ENCODE results near the gene TNS1. TPM values are rescaled to one million over a fixed set of nuclear protein-coding genes. Genes with fewer than 3 reads are reported as not detected.

Gene TNS1
- total RNA-seq, 1 experiment from 2014 or later, result 4.5 TPM

DNA sequence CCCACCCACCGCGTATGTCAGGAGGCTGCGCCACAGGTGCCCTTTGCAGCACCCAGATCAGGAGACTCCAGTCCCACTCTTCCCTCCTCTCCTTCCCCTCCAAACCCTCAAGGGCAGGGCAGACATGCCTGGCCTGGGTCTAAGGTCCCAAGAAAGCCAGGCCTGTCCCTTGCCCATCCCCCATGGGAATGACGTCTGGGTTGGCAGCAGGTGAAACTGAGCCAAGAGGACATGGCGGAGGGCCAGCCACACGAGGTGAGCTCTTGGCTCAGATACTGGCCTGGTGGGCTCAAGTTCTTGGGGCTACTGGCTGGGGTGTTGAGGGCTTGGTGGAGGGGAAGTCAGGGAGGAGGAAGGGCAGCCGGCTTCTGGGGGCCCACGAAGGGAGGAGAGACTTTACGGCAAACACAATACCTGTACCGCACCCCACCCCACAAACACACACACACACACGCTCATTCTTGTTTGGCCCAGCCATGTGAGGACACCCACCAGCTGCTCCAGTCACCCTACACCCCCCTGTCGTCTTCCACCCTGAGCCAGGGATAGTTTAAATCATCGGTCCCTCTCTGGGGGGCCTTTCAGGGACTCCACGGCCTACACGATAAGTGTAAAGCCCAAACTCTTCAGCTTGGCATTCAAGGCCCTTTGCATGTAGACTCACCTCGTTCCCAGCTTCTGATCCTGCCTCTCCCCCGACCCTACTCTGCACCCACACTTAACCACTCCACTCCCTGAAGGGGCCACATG is 24.1 kb upstream of the TNS1 start:
- no peak for ATAC-seq
- H3K4me1 Mint-ChIP-seq, result peaks cover 17% of the 10 kb centered on the region
- no peaks in the 10 kb centered on the region for H3K9me3 Mint-ChIP-seq
- ChIA-PET CTCF (interaction anchor here (1.6 kb wide), 1 partner anchor 33 kb away, joined by 10 read pairs; no protein-coding TSS in a partner anchor), POLR2A (no interaction called here)
- TF ChIP-seq, protein P1, sequence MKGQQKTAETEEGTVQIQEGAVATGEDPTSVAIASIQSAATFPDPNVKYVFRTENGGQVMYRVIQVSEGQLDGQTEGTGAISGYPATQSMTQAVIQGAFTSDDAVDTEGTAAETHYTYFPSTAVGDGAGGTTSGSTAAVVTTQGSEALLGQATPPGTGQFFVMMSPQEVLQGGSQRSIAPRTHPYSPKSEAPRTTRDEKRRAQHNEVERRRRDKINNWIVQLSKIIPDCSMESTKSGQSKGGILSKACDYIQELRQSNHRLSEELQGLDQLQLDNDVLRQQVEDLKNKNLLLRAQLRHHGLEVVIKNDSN (CRISPR knock-in tag; IDR thresholded peaks at IDR 0.05), result no peak
- TF ChIP-seq JAZF1 (CRISPR knock-in tag; IDR thresholded peaks at IDR 0.05), result no peak
- no peak overlapping the region for H3K27ac Mint-ChIP-seq
- peaks cover 2% of the 10 kb centered on the region; the same call in 1 of the 2 replicates for H3K27me3 Mint-ChIP-seq (ENCODE audit: low read depth)
- H3K36me3 Mint-ChIP-seq, result no peaks in the 10 kb centered on the region
- DNase-seq (ENCODE audit: low spot score), result peak; percentile 8
- no peak overlapping the region for H3K4me3 Mint-ChIP-seq

DNA sequence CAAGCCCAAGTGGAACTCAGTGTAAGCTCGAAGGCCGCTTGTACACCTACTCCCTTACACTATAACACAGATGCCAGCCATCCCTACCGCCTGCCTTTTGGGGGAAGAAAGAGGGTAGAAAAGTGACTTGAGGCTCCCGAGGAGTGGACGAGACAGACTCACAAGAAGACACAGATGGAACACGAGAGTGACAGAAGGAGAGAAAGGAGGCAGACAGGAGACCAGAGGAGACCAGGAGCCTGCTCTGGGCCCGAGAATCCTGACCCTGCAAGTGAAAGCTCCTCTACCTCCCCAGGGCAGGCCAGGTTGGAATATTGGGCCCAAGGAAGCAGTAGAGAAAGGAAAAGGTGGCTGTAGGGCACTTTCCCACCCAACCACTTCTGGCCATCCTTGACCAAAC is 23.4 kb upstream of the TNS1 start:
- Mint-ChIP-seq H3K4me1 (peaks cover 21% of the 10 kb centered on the region), H3K27me3 (ENCODE audit: low read depth) (peaks cover 2% of the 10 kb centered on the region; the same call in 1 of the 2 replicates), H3K4me3 (no peak overlapping the region), H3K9me3 (no peaks in the 10 kb centered on the region), H3K36me3 (no peaks in the 10 kb centered on the region), H3K27ac (no peak overlapping the region)
- CTCF ChIA-PET, result interaction anchor here (1.0 to 4.6 kb wide), 3 partner anchors 32 to 241 kb away, joined by 4 to 12 read pairs (median 10); no protein-coding TSS in a partner anchor
- no peak for TF ChIP-seq ZNF416 (CRISPR knock-in tag; IDR thresholded peaks at IDR 0.05)
- DNase-seq (ENCODE audit: low spot score), result peak; percentile 5
- POLR2A ChIA-PET, result no interaction called here
- ATAC-seq, result no peak

DNA sequence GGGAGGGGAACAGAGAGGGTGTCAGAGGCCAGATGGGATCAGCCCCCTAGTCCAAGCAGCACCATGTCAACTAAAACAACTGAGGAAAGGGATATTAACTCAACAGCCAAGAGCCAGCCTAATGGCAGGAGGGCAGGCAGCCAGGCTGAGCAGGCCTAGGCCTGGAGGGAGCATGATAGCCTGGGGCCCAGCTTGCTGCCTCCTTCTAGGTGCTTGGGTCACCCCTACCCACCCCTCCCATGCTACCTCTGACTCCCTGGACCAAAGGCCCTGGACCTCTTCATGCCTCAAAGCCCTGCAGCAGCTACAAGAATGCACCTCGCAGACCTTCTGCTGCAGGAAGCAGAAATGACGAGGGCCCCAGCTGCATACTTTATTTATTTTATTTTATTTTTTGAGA is 22.1 kb upstream of the TNS1 start:
- no peak for TF ChIP-seq SOX15 (CRISPR knock-in tag; IDR thresholded peaks at IDR 0.05)
- no peak for TF ChIP-seq ZNF121 (CRISPR knock-in tag; IDR thresholded peaks at IDR 0.05)
- no peak for TF ChIP-seq GABPB1 (CRISPR knock-in tag; IDR thresholded peaks at IDR 0.05)
- TF ChIP-seq TCF7 (CRISPR knock-in tag; IDR thresholded peaks at IDR 0.05; ENCODE audit: low read depth), result no peak
- Mint-ChIP-seq H3K9me3 (no peaks in the 10 kb centered on the region), H3K36me3 (no peaks in the 10 kb centered on the region), H3K4me1 (peaks cover 21% of the 10 kb centered on the region), H3K27me3 (ENCODE audit: low read depth) (peaks cover 2% of the 10 kb centered on the region; the same call in 1 of the 2 replicates), H3K27ac (no peak overlapping the region; the same call in 1 of the 2 replicates), H3K4me3 (no peak overlapping the region)
- DNase-seq (ENCODE audit: low spot score), result no peak
- no peak for ATAC-seq
- POLR2A ChIA-PET, result no interaction called here
- CTCF ChIA-PET, result interaction anchor here (0.5 to 4.6 kb wide), 8 partner anchors 9 to 239 kb away, joined by 4 to 12 read pairs (median 7); partner anchors contain the start of gene RUFY4

DNA sequence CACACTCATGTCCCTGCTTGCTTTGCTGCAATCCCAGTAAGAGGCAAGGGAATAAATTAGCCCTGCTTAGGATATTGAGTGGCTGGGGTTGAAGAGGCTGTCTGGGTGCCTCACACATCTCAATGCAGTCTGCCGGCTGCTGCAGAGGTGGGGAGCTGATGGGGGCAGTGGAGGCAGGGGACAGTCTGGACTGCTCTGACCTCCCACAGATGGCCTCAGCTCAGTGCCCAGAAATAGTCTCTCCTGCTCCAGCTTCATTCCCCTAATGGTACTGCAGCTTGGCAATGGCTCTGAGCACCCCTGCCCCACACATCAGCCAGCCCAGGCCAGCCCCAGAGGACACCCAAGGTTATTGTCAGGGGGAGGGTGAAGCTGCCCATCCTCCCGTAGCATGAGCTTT is 21.5 kb upstream of the TNS1 start:
- ATAC-seq, result no peak
- DNase-seq (ENCODE audit: low spot score), result peak; percentile 5
- POLR2A ChIA-PET, result no interaction called here
- H3K4me1 Mint-ChIP-seq, result peaks cover 25% of the 10 kb centered on the region
- no peaks in the 10 kb centered on the region for H3K9me3 Mint-ChIP-seq
- no peak overlapping the region for H3K4me3 Mint-ChIP-seq
- CTCF ChIA-PET, result interaction anchor here (0.5 to 4.6 kb wide), 8 partner anchors 9 to 239 kb away, joined by 4 to 12 read pairs (median 7); partner anchors contain the start of gene RUFY4
- TF ChIP-seq, protein P2, sequence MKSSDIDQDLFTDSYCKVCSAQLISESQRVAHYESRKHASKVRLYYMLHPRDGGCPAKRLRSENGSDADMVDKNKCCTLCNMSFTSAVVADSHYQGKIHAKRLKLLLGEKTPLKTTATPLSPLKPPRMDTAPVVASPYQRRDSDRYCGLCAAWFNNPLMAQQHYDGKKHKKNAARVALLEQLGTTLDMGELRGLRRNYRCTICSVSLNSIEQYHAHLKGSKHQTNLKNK (CRISPR knock-in tag; IDR thresholded peaks at IDR 0.05), result no peak
- no peak for TF ChIP-seq TP53 (CRISPR knock-in tag; IDR thresholded peaks at IDR 0.05)
- TF ChIP-seq, protein P3, sequence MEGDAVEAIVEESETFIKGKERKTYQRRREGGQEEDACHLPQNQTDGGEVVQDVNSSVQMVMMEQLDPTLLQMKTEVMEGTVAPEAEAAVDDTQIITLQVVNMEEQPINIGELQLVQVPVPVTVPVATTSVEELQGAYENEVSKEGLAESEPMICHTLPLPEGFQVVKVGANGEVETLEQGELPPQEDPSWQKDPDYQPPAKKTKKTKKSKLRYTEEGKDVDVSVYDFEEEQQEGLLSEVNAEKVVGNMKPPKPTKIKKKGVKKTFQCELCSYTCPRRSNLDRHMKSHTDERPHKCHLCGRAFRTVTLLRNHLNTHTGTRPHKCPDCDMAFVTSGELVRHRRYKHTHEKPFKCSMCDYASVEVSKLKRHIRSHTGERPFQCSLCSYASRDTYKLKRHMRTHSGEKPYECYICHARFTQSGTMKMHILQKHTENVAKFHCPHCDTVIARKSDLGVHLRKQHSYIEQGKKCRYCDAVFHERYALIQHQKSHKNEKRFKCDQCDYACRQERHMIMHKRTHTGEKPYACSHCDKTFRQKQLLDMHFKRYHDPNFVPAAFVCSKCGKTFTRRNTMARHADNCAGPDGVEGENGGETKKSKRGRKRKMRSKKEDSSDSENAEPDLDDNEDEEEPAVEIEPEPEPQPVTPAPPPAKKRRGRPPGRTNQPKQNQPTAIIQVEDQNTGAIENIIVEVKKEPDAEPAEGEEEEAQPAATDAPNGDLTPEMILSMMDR (IDR thresholded peaks at IDR 0.05), result no peak
- no peak for TF ChIP-seq OVOL2 (CRISPR knock-in tag; IDR thresholded peaks at IDR 0.05; ENCODE audit: borderline replicate concordance)
- TF ChIP-seq MYBL2 (CRISPR knock-in tag; IDR thresholded peaks at IDR 0.05), result no peak
- no peak for TF ChIP-seq NR3C1 (CRISPR knock-in tag; conservative IDR thresholded peaks at IDR 0.05; ENCODE audit: low read depth)
- no peak for TF ChIP-seq ELF4 (CRISPR knock-in tag; IDR thresholded peaks at IDR 0.05; ENCODE audit: low read depth)
- TF ChIP-seq, protein P4, sequence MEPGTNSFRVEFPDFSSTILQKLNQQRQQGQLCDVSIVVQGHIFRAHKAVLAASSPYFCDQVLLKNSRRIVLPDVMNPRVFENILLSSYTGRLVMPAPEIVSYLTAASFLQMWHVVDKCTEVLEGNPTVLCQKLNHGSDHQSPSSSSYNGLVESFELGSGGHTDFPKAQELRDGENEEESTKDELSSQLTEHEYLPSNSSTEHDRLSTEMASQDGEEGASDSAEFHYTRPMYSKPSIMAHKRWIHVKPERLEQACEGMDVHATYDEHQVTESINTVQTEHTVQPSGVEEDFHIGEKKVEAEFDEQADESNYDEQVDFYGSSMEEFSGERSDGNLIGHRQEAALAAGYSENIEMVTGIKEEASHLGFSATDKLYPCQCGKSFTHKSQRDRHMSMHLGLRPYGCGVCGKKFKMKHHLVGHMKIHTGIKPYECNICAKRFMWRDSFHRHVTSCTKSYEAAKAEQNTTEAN (CRISPR knock-in tag; IDR thresholded peaks at IDR 0.05), result no peak
- TF ChIP-seq, protein P5, sequence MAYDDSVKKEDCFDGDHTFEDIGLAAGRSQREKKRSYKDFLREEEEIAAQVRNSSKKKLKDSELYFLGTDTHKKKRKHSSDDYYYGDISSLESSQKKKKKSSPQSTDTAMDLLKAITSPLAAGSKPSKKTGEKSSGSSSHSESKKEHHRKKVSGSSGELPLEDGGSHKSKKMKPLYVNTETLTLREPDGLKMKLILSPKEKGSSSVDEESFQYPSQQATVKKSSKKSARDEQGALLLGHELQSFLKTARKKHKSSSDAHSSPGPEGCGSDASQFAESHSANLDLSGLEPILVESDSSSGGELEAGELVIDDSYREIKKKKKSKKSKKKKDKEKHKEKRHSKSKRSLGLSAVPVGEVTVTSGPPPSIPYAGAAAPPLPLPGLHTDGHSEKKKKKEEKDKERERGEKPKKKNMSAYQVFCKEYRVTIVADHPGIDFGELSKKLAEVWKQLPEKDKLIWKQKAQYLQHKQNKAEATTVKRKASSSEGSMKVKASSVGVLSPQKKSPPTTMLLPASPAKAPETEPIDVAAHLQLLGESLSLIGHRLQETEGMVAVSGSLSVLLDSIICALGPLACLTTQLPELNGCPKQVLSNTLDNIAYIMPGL (CRISPR knock-in tag; IDR thresholded peaks at IDR 0.05), result no peak
- TF ChIP-seq HMGA2 (CRISPR knock-in tag; IDR thresholded peaks at IDR 0.05), result no peak
- no peak for TF ChIP-seq GABPB1 (CRISPR knock-in tag; IDR thresholded peaks at IDR 0.05)
- no peak for TF ChIP-seq NR1H2 (CRISPR knock-in tag; IDR thresholded peaks at IDR 0.05)
- TF ChIP-seq, protein P1 (CRISPR knock-in tag; IDR thresholded peaks at IDR 0.05), result no peak
- TF ChIP-seq SOX15 (CRISPR knock-in tag; IDR thresholded peaks at IDR 0.05), result no peak
- no peak for TF ChIP-seq CBFB (CRISPR knock-in tag; IDR thresholded peaks at IDR 0.05; ENCODE audit: low read depth)
- TF ChIP-seq NR2C2 (CRISPR knock-in tag; IDR thresholded peaks at IDR 0.05), result no peak
- peaks cover 2% of the 10 kb centered on the region; the same call in 1 of the 2 replicates for H3K27me3 Mint-ChIP-seq (ENCODE audit: low read depth)
- H3K36me3 Mint-ChIP-seq, result no peaks in the 10 kb centered on the region
- H3K27ac Mint-ChIP-seq, result no peak overlapping the region

Data from WTC11 (cell line).